Measurements from ENCODE around the gene MRPS35.
A peak's percentile ranks its signal among the peaks of the same experiment; 100 is the strongest.

Gene MRPS35

GRCh38 chr12:27710592-27711316 is at the start of gene MRPS35:
Gene MRPS35, plus strand, starts transcription at chr12:27710832. Its CDS starts 12 bp downstream, at chr12:27710844.
- peak; percentile 79 for DNase-seq (ENCODE audit: low read depth)

DNA sequence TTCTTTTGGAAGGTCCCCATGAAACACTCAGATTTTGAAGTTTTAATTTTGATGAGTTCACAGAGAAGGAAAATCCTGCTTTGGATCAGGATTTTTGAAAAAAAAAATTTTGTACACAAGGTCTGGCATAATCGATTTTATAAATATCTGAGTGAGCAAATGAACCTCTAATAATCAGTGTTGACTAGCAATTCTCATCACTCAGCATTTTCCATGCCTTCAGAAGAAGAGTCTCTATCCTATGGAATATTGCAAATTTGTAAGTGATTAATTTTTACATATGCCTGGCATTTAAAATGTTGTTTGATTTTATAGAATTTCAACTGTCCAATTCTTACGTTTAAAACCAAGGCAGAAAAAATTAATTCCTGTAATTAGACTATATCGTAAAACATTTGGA is 44.9 kb upstream of the MRPS35 start:
- DNase-seq (ENCODE audit: low read depth), result no peak

DNA sequence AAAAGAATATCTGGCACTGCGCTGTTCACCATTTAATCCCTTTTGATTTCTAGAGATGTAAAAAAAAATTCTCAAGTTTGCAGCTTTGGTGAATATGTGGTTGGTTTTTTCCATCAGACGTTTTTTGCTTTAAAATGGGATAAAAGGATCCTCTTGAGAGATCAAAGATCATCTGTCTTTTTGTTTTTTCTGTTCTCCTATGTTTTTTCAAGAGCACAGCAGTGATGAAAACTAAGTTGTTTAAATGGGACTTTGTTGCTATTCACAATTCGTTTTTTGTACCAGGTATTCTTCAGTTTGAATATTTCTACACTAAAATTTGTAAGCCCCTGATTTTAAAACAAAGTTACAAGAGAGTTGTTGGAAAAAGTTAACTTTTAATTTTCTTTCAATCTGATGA is 44.1 kb upstream of the MRPS35 start:
- DNase-seq (ENCODE audit: low read depth), result no peak

GRCh38 chr12:27667540-27667939 is 43.1 kb upstream of the MRPS35 start:
- DNase-seq (ENCODE audit: low read depth), result no peak

GRCh38 chr12:27672051-27672450 is 38.6 kb upstream of the MRPS35 start:
- no peak for DNase-seq (ENCODE audit: low read depth)

DNA sequence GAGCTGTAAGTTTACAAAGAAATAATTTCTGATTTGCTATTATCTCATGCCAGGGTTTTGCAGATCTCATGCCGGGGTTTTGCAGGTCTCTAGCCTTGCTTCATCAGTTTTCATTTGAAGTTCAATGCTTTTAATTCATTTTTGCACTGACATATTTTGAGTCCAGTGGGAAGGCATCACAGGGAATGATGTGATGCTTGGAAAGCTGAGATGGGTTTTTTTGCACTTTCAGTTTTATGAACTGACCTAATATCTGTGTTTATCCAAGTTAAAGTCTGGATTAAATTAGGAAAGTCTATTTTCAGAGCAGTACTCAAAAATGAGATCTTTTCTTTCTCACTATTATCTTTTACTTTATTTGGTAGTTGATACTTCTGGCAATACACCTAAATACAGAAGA is 38.0 kb upstream of the MRPS35 start:
- DNase-seq (ENCODE audit: low read depth), result no peak

- DNase-seq (ENCODE audit: low read depth), result no peak
These were observed 37.4 kb upstream of the MRPS35 start for GRCh38 chr12:27673101-27673718.

GRCh38 chr12:27674989-27675388 is 35.6 kb upstream of the MRPS35 start:
- DNase-seq (ENCODE audit: low read depth), result no peak

- no peak for DNase-seq (ENCODE audit: low read depth)
These were observed 30.0 kb upstream of the MRPS35 start for GRCh38 chr12:27680619-27681018.

DNA sequence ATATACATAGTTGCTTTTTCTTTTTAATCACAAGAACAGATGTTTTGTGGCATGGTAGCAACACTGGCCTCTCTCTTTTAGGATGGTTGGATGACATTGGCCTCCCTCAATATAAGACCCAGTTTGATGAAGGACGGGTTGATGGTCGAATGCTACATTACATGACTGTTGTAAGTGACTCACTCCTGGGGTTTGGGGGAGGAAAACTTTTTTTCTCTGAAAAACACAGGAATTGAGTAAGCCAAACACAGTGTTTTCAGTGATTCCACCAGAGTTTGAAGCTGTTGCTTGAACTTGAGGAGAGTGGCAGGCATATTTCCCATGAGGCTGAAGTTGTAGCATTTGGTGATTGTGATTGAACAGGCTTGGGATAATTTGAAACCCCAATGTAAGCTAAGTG is 28.1 kb upstream of the MRPS35 start:
- no peak for DNase-seq (ENCODE audit: low read depth)

DNA sequence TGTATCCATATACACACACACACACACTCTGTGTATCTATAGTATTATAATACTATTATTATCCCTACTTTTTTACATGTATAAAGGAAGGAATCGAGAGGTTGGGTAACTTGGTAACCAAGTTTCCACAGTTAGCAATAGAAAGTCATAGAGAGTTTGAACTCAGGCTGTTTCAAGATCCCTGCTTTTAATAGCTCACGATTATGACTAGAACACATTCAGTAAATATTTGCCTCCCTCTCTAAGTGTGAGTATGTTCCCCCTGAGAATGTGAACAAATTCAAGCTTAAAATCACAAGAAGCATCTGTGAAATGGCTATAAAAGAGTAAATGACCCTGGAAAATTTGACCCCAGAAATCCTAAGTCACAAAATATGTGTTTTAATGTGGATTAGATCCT is 25.4 kb upstream of the MRPS35 start:
- no peak for DNase-seq (ENCODE audit: low read depth)

DNA sequence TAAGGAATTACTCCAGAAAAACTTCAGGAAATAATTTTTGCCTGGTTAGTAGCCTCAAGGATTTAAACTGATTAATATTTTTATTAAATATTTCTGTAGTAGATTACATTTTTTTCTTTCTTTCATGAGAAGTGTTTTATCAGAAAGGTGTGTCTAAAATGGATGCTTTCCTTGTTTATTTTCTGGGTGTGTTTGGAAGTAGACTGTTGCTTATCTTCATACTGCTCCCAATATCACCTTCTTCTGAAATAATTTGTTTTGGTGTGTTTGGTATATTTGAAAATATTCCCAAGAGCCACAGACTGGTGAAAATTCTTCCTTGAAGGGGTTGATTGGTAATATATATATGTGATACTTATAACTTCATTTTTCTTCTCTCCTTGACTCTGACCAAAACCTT is 24.5 kb upstream of the MRPS35 start:
- DNase-seq (ENCODE audit: low read depth), result no peak

DNA sequence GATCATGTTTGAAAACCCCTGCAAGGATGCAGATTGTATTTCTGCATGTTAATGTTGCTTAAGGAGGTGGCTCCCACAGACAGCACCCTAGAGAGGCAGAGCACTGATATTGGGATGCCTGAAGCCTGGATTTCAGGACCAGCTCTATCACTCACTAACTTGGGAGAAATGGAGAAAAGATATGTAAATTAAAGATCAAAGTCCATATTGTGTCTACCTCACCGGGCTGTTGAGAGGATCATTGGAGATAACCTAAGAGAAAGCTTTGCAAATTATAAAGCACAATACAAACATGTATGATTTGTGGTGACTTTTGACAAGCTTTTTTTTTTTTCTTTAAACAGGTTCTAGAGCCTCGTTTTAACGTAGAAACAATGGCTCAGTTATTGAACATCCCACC is 22.0 kb upstream of the MRPS35 start:
- no peak for DNase-seq (ENCODE audit: low read depth)

- DNase-seq (ENCODE audit: low read depth), result no peak
These were observed 21.0 kb upstream of the MRPS35 start for GRCh38 chr12:27689558-27690180.

DNA sequence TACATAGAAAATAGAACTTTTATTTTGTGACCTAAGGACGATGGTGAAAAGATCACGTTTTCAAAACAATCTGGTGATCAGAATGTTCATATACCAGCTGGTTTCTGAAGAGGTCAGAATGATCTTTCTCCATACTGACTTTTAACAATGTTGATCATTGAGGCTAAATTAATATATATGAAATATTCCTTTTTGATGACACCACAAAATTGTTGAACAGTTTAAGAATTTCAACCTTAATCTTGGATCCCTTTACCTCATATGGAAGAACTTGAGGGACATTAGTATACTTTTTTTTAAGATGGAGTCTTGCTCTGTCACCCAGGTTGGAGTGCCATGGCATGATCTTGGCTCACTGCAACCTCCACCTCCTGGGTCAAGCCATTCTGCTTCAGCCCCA is 17.2 kb upstream of the MRPS35 start:
- no peak for DNase-seq (ENCODE audit: low read depth)

GRCh38 chr12:27695556-27696292 is 14.9 kb upstream of the MRPS35 start:
- DNase-seq (ENCODE audit: low read depth), result no peak

DNA sequence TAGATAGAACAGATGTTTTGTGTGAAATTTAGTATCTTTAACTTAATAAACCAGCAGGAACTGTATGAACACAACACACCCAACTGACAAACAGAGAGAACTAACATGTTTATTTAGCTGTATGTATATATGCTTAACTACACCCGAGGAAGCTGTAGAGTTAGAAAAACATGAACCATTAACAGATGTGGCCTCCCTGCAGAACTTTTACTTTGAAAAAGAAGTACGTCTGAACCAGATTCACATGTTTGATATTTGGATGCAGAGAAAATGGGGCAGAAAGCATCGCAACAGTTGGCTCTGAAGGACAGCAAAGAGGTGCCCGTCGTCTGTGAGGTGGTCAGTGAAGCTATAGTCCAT is 14.4 kb upstream of the MRPS35 start, which contains the start of gene REP15:
Gene REP15 (plus strand): TSS at position 155 of the 360 bp plus-strand sequence. CDS start 116 bp downstream, at position 271.
- DNase-seq (ENCODE audit: low read depth), result no peak

DNA sequence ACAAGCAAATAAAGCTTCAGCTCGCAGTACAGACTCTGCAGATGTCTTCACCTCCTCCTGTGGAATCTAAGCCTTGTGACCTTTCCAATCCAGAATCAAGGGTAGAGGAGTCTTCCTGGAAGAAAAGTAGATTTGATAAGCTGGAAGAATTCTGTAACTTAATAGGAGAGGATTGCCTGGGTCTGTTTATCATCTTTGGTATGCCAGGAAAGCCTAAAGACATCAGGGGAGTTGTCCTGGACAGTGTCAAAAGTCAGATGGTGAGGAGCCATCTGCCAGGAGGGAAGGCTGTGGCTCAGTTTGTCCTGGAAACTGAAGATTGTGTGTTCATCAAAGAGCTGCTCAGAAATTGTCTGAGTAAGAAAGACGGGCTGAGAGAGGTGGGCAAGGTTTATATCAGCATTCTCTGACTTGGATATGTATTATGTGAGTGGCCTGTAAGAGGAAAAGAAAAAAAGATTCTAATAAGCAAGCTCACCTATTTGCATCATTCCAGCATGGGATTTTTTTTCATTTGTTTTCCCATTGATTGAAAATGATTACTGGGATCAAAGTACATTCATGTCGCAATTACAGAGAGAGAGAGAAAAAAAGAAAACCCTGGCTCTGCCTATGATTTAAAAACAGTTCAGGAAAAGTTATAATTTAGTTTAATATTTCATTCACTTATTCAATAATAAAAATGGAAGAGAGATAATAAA is 13.6 kb upstream of the MRPS35 start:
- no peak for DNase-seq (ENCODE audit: low read depth)

- DNase-seq (ENCODE audit: low read depth), result peak; percentile 17
These were observed 6.7 kb upstream of the MRPS35 start for GRCh38 chr12:27703720-27704452.

DNA sequence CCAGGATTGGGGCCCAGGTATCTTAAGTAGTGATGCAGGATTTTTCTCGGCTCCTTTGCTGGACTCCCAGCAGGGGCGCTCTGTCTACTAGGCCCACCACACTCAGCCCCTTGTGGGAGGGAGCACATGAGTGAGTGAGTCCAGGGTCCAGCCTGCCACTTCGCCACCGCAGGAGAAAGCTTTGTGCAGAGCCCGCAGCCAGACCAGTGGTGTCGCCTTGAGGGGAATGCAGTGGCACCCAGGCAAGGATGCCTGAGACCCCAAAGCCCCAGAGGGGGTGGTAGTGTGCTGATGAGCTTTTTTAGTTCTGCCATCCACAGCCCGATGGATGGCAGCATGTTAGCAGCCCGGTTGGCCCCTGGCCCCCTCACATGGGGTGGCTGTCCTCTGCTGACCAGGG is 5.4 kb upstream of the MRPS35 start:
- DNase-seq (ENCODE audit: low read depth), result no peak

DNA sequence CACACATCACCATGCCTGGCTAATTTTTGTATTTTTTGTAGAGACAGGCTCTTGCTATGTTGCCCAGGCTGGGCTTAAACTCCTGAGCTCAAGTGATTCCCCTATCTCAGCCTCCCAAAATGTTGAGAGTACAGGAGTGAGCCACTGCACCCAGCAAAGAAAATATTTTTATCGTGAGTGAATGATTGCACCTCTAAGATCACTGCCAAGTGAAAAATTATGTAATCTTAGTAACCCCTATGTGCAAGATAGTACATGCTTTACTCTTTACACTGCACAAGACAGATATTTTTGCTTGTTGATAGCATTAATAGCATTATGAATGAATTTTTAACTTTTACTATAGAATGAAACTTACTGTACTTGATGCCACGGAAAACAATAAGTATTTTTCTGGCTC is 3.4 kb upstream of the MRPS35 start:
- DNase-seq (ENCODE audit: low read depth), result no peak
